Sigmoid colon (tissue), 3 donors: ENCODE data around the gene GTF3C5.
"Not testable (repeated sequence)": the region's sequence is repeated elsewhere in the genome, so short reads cannot be mapped to it uniquely, and the experiment has no call there.

ENCODE experiments used
- POLR2A ChIP-seq, 2 donors: fragments of 450-650 bp; IDR thresholded peaks; one replicate each; pipeline ENCODE4 v1.6.1; 2016; ENCODE audit warnings: antibody characterized with exemption in 2 of 2, mild to moderate bottlenecking in 2 of 2, moderate library complexity in 2 of 2
- TF ChIP-seq, protein P1 (sequence below), 4 experiments: fragments of 450-650 bp in 3 of 4; fragments of 200-600 bp in 1 of 4; IDR thresholded peaks; one replicate each; pipeline ENCODE4 v1.5.1; 2016 to 2019; ENCODE audit warnings: antibody characterized with exemption in 4 of 4, mild to moderate bottlenecking in 3 of 4, moderate library complexity in 2 of 4

DNA sequence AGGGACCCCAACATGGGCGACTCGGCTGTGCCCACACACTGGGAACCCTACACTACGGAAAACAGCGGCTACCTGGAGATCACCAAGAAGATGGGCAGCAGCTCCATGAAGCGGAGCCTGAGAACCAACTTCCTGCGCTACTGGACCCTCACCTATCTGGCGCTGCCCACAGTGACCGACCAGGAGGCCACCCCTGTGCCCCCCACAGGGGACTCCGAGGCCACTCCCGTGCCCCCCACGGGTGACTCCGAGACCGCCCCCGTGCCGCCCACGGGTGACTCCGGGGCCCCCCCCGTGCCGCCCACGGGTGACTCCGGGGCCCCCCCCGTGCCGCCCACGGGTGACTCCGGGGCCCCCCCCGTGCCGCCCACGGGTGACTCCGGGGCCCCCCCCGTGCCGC is 40.2 kb downstream of the GTF3C5 start:
- TF ChIP-seq, protein P1, sequence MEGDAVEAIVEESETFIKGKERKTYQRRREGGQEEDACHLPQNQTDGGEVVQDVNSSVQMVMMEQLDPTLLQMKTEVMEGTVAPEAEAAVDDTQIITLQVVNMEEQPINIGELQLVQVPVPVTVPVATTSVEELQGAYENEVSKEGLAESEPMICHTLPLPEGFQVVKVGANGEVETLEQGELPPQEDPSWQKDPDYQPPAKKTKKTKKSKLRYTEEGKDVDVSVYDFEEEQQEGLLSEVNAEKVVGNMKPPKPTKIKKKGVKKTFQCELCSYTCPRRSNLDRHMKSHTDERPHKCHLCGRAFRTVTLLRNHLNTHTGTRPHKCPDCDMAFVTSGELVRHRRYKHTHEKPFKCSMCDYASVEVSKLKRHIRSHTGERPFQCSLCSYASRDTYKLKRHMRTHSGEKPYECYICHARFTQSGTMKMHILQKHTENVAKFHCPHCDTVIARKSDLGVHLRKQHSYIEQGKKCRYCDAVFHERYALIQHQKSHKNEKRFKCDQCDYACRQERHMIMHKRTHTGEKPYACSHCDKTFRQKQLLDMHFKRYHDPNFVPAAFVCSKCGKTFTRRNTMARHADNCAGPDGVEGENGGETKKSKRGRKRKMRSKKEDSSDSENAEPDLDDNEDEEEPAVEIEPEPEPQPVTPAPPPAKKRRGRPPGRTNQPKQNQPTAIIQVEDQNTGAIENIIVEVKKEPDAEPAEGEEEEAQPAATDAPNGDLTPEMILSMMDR (IDR thresholded peaks at IDR 0.05): not testable (repeated sequence)
- not testable (repeated sequence) for TF ChIP-seq POLR2A (IDR thresholded peaks at IDR 0.05)
